Tibial nerve (tissue), 4 donors: ENCODE measurements around the gene PROB1.

Experiments used
- EP300 ChIP-seq, 2 donors: sonication (generic); formaldehyde crosslinking; IDR thresholded peaks; one replicate each; pipeline ENCODE4 v1.6.1; 2017; ENCODE audit warnings: antibody characterized with exemption in 2 of 2, mild to moderate bottlenecking in 1 of 2
- POLR2A ChIP-seq, 2 donors: fragments of 450-650 bp; IDR thresholded peaks; one replicate each; pipeline ENCODE4 v1.6.1; 2017; ENCODE audit warnings: antibody characterized with exemption in 2 of 2, mild to moderate bottlenecking in 2 of 2, moderate library complexity in 2 of 2
- TF ChIP-seq, protein P1 (sequence below), 5 experiments: fragments of 200-600 bp in 3 of 5; fragments of 450-650 bp in 2 of 5; sonication (generic) in 3 of 5; IDR thresholded peaks; one replicate each; pipeline ENCODE4 v1.5.1; 2016 to 2019; ENCODE audit warnings: antibody characterized with exemption in 5 of 5, mild to moderate bottlenecking in 3 of 5, moderate library complexity in 2 of 5

DNA sequence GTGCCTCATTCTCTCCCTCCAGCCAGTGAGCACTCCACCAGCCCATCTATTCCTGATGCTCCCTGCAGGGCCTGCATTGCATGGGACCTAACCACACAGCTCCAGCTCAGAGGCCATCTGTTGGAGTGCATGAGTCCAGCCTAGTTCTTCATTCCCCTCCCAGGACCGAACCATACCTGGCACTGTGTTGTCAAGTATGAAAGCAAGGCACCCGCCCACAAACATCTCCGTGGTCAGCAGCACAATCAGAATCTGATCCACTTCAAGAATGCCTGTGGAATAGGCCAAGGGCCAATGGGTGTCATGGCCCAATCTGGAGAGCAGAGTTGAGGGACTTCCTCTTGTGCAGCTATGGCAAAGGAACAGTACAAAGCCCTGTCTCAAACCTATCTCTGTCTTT, 17.7 kb downstream of the PROB1 start:
- TF ChIP-seq, protein P1, sequence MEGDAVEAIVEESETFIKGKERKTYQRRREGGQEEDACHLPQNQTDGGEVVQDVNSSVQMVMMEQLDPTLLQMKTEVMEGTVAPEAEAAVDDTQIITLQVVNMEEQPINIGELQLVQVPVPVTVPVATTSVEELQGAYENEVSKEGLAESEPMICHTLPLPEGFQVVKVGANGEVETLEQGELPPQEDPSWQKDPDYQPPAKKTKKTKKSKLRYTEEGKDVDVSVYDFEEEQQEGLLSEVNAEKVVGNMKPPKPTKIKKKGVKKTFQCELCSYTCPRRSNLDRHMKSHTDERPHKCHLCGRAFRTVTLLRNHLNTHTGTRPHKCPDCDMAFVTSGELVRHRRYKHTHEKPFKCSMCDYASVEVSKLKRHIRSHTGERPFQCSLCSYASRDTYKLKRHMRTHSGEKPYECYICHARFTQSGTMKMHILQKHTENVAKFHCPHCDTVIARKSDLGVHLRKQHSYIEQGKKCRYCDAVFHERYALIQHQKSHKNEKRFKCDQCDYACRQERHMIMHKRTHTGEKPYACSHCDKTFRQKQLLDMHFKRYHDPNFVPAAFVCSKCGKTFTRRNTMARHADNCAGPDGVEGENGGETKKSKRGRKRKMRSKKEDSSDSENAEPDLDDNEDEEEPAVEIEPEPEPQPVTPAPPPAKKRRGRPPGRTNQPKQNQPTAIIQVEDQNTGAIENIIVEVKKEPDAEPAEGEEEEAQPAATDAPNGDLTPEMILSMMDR (IDR thresholded peaks at IDR 0.05), result no peak
- TF ChIP-seq POLR2A (IDR thresholded peaks at IDR 0.05) (no peak), EP300 (IDR thresholded peaks at IDR 0.05) (no peak)
